ENCODE measurements around the gene NGF. TPM values are rescaled to one million over a fixed set of nuclear protein-coding genes. Genes with fewer than 3 reads are reported as not detected.

Gene NGF
- total RNA-seq, 4 donors from 2014 or later = 2.9 to 7.5 (median 3.8) TPM

DNA sequence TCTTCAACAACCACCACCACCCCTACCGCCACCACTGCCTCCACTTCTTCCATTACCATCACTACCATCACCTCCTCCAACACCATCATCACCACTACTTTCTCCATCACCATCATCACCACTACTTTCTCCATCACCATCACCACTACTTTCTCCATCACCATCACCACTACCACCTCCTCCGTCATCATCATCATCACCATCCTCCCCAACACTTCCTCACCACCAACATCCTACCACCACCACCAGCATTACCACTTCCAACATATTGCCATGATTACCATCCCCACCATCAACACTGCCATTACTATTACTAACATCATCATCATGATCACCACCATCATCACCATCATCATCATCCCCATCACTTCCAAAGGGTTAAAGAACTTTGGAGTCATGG is 34.7 kb downstream of the NGF start:
- intact Hi-C loops (cut with DNase I) = no loop called here
- DNase-seq (ENCODE audit: extremely low spot score) = no peak
- Histone ChIP-seq H3K9me3 (no peaks in the 10 kb centered on the region), H3K36me3 (no peaks in the 10 kb centered on the region), H3K27ac (replicated peaks in 1 of 4) (no peak overlapping the region), H3K4me3 (no peak overlapping the region), H3K4me1 (peaks cover 0 to 11% (median 5%) of the 10 kb centered on the region in 4 donors), H3K27me3 (no peaks in the 10 kb centered on the region)
- 100% methylated on average over 2 of the region's 2 CpGs for WGBS
- TF ChIP-seq POLR2A (IDR thresholded peaks at IDR 0.05; ENCODE audit: low read depth) = no peak

DNA sequence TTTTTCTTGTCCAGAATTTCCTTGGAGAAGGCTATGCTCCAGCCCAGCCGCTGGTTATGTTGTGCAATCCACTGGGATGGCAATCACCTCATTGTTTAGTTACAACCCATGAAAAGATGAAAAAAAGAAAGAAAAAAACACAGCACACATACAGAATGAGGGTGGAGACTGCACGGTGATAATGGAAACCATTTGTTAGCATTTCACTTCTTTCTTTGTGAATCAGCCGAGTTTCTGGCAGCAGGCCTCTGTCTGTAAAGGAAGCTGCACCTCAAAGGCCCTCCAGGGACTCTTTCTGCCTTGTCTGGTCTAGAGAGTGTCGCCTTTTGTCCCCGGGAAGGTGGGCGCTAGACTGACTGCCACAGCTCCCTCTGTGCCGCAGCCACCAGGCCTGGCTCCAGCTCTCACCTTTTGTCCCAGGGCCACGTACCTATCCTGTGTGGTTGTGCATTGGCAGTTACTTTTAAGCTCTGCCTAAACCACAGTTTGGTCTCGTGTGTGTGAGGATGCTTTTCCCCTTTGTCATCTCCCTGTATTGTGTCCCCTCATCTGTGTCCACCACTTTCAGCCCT is 35.6 kb downstream of the NGF start:
- Histone ChIP-seq H3K9me3 (no peaks in the 10 kb centered on the region), H3K27ac (replicated peaks in 1 of 4) (peak overlapping the region; percentile 21 to 51 (median 38)), H3K4me1 (peaks cover 0 to 11% (median 5%) of the 10 kb centered on the region in 4 donors), H3K36me3 (no peaks in the 10 kb centered on the region), H3K4me3 (no peak overlapping the region), H3K27me3 (no peaks in the 10 kb centered on the region)
- 58% methylated on average over 9 of the region's 9 CpGs for WGBS
- intact Hi-C loops (cut with DNase I) = no loop called here
- TF ChIP-seq EP300 (IDR thresholded peaks at IDR 0.05) (no peak), POLR2AphosphoS5 (IDR thresholded peaks at IDR 0.05) (no peak), POLR2A (IDR thresholded peaks at IDR 0.05; ENCODE audit: low read depth) (no peak)
- TF ChIP-seq, protein P1, sequence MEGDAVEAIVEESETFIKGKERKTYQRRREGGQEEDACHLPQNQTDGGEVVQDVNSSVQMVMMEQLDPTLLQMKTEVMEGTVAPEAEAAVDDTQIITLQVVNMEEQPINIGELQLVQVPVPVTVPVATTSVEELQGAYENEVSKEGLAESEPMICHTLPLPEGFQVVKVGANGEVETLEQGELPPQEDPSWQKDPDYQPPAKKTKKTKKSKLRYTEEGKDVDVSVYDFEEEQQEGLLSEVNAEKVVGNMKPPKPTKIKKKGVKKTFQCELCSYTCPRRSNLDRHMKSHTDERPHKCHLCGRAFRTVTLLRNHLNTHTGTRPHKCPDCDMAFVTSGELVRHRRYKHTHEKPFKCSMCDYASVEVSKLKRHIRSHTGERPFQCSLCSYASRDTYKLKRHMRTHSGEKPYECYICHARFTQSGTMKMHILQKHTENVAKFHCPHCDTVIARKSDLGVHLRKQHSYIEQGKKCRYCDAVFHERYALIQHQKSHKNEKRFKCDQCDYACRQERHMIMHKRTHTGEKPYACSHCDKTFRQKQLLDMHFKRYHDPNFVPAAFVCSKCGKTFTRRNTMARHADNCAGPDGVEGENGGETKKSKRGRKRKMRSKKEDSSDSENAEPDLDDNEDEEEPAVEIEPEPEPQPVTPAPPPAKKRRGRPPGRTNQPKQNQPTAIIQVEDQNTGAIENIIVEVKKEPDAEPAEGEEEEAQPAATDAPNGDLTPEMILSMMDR (IDR thresholded peaks at IDR 0.05) = no peak
- DNase-seq (ENCODE audit: extremely low spot score) = no peak

DNA sequence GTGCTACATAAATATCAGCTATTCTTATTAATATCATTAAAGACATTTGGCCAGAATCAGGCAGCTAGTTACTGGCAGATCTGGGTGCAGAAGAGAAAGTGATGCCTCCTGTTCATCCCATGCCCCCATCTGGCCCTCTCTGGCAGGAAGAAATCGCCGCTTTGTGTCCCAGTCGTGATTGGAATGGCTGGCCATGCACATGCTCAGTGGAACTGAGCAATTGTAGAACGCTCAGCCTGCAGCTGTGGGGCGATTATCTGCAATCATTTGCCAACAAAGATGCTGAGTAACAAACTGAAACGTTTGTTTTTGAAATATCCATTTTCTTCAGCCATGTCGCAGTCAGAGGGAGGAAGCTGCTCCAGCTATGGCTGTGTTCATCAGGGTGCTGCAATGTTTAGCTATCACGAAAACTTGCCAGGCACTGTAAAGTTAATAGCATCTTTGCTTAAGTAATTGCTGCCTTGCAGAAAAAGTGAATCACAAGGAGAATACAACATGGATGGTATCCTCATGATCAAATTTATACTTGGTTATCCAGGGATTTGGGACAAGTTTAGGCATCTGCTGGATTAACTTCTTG is 36.5 kb downstream of the NGF start:
- Histone ChIP-seq H3K4me3 (no peak overlapping the region), H3K27ac (replicated peaks in 1 of 4) (peak overlapping the region in 2 of 4 donors; percentile 28 to 42), H3K27me3 (no peaks in the 10 kb centered on the region), H3K4me1 (peaks cover 0 to 11% (median 7%) of the 10 kb centered on the region in 4 donors), H3K36me3 (no peaks in the 10 kb centered on the region), H3K9me3 (no peaks in the 10 kb centered on the region)
- TF ChIP-seq EP300 (IDR thresholded peaks at IDR 0.05) = no peak
- TF ChIP-seq POLR2AphosphoS5 (IDR thresholded peaks at IDR 0.05) = no peak
- TF ChIP-seq, protein P1 (IDR thresholded peaks at IDR 0.05) = no peak
- TF ChIP-seq POLR2A (IDR thresholded peaks at IDR 0.05; ENCODE audit: low read depth) = no peak
- intact Hi-C loops (cut with DNase I) = no loop called here
- no peak for DNase-seq (ENCODE audit: extremely low spot score)
- WGBS = 96% methylated on average over 5 of the region's 8 CpGs

DNA sequence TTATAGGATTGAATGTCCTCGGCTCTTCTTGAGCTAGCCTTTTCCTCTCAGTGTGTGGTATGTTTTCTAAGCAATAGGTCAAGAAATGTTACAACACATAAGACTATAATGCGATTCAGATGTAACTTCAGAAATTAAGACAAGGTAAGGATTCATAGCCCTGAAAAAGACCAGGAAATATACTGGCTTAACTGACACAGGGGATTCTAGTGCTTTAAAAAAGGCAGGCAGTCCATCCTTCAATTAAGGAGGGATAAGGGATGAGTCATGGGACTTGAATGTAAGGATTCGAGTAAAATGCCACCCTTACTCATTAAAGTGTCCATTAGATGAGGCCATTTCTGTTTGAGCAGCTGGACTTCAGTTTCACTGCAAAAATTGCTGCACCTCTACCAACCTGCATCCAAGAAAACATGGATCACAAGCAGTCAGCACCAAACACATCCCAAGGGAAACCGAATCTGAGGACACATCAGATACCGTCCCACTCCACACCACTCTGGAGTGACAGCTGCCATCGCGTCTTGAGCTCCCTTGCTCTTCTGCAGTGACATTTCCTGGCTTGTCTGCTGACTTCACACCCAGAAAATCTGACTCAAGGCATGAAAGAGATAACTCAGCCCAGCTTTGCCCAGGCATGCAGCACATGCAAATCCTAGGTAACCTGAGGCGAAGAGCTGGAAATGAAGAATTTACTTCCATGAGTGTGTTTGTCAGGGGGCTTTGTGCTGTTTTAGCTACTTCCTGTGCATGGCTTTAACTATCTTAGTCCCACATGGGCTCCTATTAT is 37.8 kb downstream of the NGF start:
- no peak for DNase-seq (ENCODE audit: extremely low spot score)
- H3K4me1 ChIP-seq = peaks cover 0 to 13% (median 7%) of the 10 kb centered on the region in 4 donors

DNA sequence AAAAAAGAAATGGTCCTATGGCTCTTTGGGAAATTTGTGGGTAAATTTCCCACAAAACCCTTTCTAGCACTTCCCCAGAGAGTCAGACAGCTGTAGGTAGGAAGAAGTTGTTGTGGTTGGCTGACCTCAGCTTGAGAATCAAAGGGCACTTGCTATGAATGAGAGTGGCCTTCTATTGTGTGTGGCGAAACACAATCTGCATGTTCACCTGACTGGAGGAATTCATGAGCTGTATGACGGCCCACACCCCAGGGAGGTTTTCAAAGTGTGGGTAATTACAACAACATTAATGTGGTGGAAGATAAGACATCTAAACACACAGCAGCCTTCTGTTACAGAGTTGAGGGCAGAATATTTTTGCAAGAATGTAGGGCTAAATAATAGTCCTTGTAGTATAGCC is 38.8 kb downstream of the NGF start:
- Histone ChIP-seq H3K27ac (replicated peaks in 1 of 4) (no peak overlapping the region), H3K4me3 (no peak overlapping the region), H3K4me1 (peaks cover 0 to 13% (median 7%) of the 10 kb centered on the region in 4 donors), H3K36me3 (no peaks in the 10 kb centered on the region), H3K9me3 (no peaks in the 10 kb centered on the region), H3K27me3 (no peaks in the 10 kb centered on the region)
- TF ChIP-seq POLR2AphosphoS5 (IDR thresholded peaks at IDR 0.05) (no peak), POLR2A (IDR thresholded peaks at IDR 0.05; ENCODE audit: low read depth) (no peak), EP300 (IDR thresholded peaks at IDR 0.05) (no peak)
- TF ChIP-seq, protein P1 (IDR thresholded peaks at IDR 0.05) = no peak
- 85% methylated on average over 2 of the region's 2 CpGs for WGBS
- intact Hi-C loops (cut with DNase I) = no loop called here
- no peak for DNase-seq (ENCODE audit: extremely low spot score)

More for the DNA sequence above, 37.8 kb downstream of the NGF start:
- Histone ChIP-seq H3K36me3 (no peaks in the 10 kb centered on the region), H3K4me3 (no peak overlapping the region), H3K9me3 (no peaks in the 10 kb centered on the region), H3K27me3 (no peaks in the 10 kb centered on the region), H3K27ac (replicated peaks in 1 of 4) (no peak overlapping the region)
- intact Hi-C loops (cut with DNase I) = no loop called here
- WGBS = 76% methylated on average over 8 of the region's 8 CpGs
- TF ChIP-seq POLR2A (IDR thresholded peaks at IDR 0.05; ENCODE audit: low read depth) (no peak), EP300 (IDR thresholded peaks at IDR 0.05) (no peak)
- TF ChIP-seq, protein P1 (IDR thresholded peaks at IDR 0.05) = no peak
